ENCODE results near the gene GHRL.

Gene GHRL

GRCh38 chr3:10329495-10330015, 36.8 kb upstream of the GHRL start:
- Histone ChIP-seq H3K79me2 (no peaks in the 10 kb centered on the region), H3K27ac (no peak overlapping the region), H3K9ac (no peak overlapping the region), H2AFZ (no peak overlapping the region), H3K36me3 (ENCODE audit: control insufficient read depth, insufficient read depth, low read length) (no peaks in the 10 kb centered on the region), H3K9me3 (ENCODE audit: control insufficient read depth, low read length) (no peaks in the 10 kb centered on the region), H3K27me3 (ENCODE audit: control insufficient read depth, insufficient read depth, low read length) (no peaks in the 10 kb centered on the region), H3K4me2 (ENCODE audit: low read length) (no peak overlapping the region), H3K4me3 (ENCODE audit: low read depth, low read length) (no peak overlapping the region), H3K4me1 (no peaks in the 10 kb centered on the region)
- TF ChIP-seq, protein P1, sequence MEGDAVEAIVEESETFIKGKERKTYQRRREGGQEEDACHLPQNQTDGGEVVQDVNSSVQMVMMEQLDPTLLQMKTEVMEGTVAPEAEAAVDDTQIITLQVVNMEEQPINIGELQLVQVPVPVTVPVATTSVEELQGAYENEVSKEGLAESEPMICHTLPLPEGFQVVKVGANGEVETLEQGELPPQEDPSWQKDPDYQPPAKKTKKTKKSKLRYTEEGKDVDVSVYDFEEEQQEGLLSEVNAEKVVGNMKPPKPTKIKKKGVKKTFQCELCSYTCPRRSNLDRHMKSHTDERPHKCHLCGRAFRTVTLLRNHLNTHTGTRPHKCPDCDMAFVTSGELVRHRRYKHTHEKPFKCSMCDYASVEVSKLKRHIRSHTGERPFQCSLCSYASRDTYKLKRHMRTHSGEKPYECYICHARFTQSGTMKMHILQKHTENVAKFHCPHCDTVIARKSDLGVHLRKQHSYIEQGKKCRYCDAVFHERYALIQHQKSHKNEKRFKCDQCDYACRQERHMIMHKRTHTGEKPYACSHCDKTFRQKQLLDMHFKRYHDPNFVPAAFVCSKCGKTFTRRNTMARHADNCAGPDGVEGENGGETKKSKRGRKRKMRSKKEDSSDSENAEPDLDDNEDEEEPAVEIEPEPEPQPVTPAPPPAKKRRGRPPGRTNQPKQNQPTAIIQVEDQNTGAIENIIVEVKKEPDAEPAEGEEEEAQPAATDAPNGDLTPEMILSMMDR (IDR thresholded peaks at IDR 0.05) = no peak

GRCh38 chr3:10328460-10329071, 35.8 kb upstream of the GHRL start:
- H3K79me2 ChIP-seq = no peaks in the 10 kb centered on the region
- H3K27ac ChIP-seq = no peak overlapping the region
- H3K4me1 ChIP-seq = no peaks in the 10 kb centered on the region
- no peak overlapping the region for H3K4me2 ChIP-seq (ENCODE audit: low read length)
- H3K4me3 ChIP-seq (ENCODE audit: low read depth, low read length) = no peak overlapping the region
- no peaks in the 10 kb centered on the region for H3K36me3 ChIP-seq (ENCODE audit: control insufficient read depth, insufficient read depth, low read length)
- H3K27me3 ChIP-seq (ENCODE audit: control insufficient read depth, insufficient read depth, low read length) = no peaks in the 10 kb centered on the region
- H2AFZ ChIP-seq = no peak overlapping the region
- TF ChIP-seq, protein P1 (IDR thresholded peaks at IDR 0.05) = no peak
- H3K9me3 ChIP-seq (ENCODE audit: control insufficient read depth, low read length) = no peaks in the 10 kb centered on the region
- no peak overlapping the region for H3K9ac ChIP-seq

DNA sequence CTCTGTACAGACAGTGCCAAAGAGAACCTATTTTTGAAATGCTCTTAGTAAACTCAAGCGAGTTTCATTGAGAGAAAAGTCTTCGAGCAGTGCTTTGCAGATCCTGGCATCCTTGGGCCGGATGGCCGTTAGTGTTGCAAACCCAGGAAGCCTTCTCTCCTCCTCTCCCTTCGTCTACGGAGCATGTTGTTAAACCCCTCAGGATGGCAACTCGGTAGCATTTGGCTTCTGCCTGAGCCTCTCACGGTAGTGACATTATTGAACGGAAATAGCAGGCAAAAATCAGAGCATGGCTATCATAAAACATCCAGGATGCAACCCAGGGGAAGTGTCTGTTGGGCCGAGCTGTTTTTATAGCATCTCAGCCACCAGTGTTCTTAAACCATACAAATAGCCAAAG, 34.8 kb upstream of the GHRL start:
- Histone ChIP-seq H3K79me2 (no peaks in the 10 kb centered on the region), H3K4me1 (no peaks in the 10 kb centered on the region), H3K9ac (no peak overlapping the region), H3K4me2 (ENCODE audit: low read length) (no peak overlapping the region), H2AFZ (no peak overlapping the region), H3K9me3 (ENCODE audit: control insufficient read depth, low read length) (no peaks in the 10 kb centered on the region), H3K36me3 (ENCODE audit: control insufficient read depth, insufficient read depth, low read length) (no peaks in the 10 kb centered on the region), H3K27ac (no peak overlapping the region), H3K4me3 (ENCODE audit: low read depth, low read length) (no peak overlapping the region), H3K27me3 (ENCODE audit: control insufficient read depth, insufficient read depth, low read length) (no peaks in the 10 kb centered on the region)
- TF ChIP-seq, protein P1 (IDR thresholded peaks at IDR 0.05) = no peak

GRCh38 chr3:10322352-10322710, 29.6 kb upstream of the GHRL start:
- no peak overlapping the region for H3K4me3 ChIP-seq (ENCODE audit: low read depth, low read length)
- H2AFZ ChIP-seq = peak overlapping the region; percentile 17
- H3K4me1 ChIP-seq = peaks cover 5% of the 10 kb centered on the region
- TF ChIP-seq, protein P1 (IDR thresholded peaks at IDR 0.05) = peak; percentile 18
- no peaks in the 10 kb centered on the region for H3K36me3 ChIP-seq (ENCODE audit: control insufficient read depth, insufficient read depth, low read length)
- no peak overlapping the region for H3K4me2 ChIP-seq (ENCODE audit: low read length)
- no peaks in the 10 kb centered on the region for H3K27me3 ChIP-seq (ENCODE audit: control insufficient read depth, insufficient read depth, low read length)
- peaks cover 11% of the 10 kb centered on the region for H3K79me2 ChIP-seq
- no peaks in the 10 kb centered on the region for H3K9me3 ChIP-seq (ENCODE audit: control insufficient read depth, low read length)
- H3K27ac ChIP-seq = no peak overlapping the region
- H3K9ac ChIP-seq = no peak overlapping the region
